Measurements from ENCODE around the gene IFNAR1.

- TF ChIP-seq POLR2A (IDR thresholded peaks at IDR 0.05; ENCODE audit: low read depth, low read length) = no peak
- no peak for TF ChIP-seq POLR2AphosphoS5 (IDR thresholded peaks at IDR 0.05; ENCODE audit: low read depth, low read length)
- TF ChIP-seq TAF1 (IDR thresholded peaks at IDR 0.05; ENCODE audit: borderline replicate concordance, low read depth, low read length) = no peak
Measured at GRCh38 chr21:33374080-33374449, 49.3 kb downstream of the IFNAR1 start.
